Embryonic facial prominence (tissue), 1 donor: ENCODE data around the gene TLE4.
"Not testable (repeated sequence)": the region's sequence is repeated elsewhere in the genome, so short reads cannot be mapped to it uniquely, and the experiment has no call there.

Experiments used
- DNase-seq: peaks from one replicate; pipeline ENCODE4 v3.0.0-alpha.2; 2016; ENCODE audit errors: extremely low spot score

The TLE4 gene

GRCh38 chr9:79571309-79572031, at the start of gene TLE4:
Gene TLE4, plus strand, starts transcription at chr9:79571965. Its CDS starts 826 bp downstream, at chr9:79572791.
- DNase-seq: peak; percentile 100

GRCh38 chr9:79522793-79523192, 49.0 kb upstream of the TLE4 start:
- no peak for DNase-seq

- DNase-seq: no peak
Observed at GRCh38 chr9:79524266-79524665, 47.5 kb upstream of the TLE4 start.

- DNase-seq: no peak
Observed at GRCh38 chr9:79526149-79526672, 45.6 kb upstream of the TLE4 start.

- DNase-seq: no peak
Observed at GRCh38 chr9:79535534-79535933, 36.2 kb upstream of the TLE4 start.

- no peak for DNase-seq
Observed at GRCh38 chr9:79537838-79538237, 33.9 kb upstream of the TLE4 start.

- DNase-seq: no peak
Observed at GRCh38 chr9:79542735-79543620, 28.8 kb upstream of the TLE4 start.

- not testable (repeated sequence) for DNase-seq
Observed at GRCh38 chr9:79544375-79544774, 27.4 kb upstream of the TLE4 start.

GRCh38 chr9:79551586-79551985, 20.2 kb upstream of the TLE4 start:
- no peak for DNase-seq

- DNase-seq: no peak
Observed at GRCh38 chr9:79551994-79552393, 19.8 kb upstream of the TLE4 start.

GRCh38 chr9:79555474-79556089, 16.2 kb upstream of the TLE4 start:
- no peak for DNase-seq

- DNase-seq: no peak
Observed at GRCh38 chr9:79559495-79560181, 12.1 kb upstream of the TLE4 start.

- no peak for DNase-seq
Observed at GRCh38 chr9:79562749-79563386, 8.9 kb upstream of the TLE4 start.

GRCh38 chr9:79564105-79564504, 7.7 kb upstream of the TLE4 start:
- no peak for DNase-seq

- DNase-seq: no peak
Observed at GRCh38 chr9:79565245-79565644, 6.5 kb upstream of the TLE4 start.

- DNase-seq: no peak
Observed at GRCh38 chr9:79567671-79568098, 4.1 kb upstream of the TLE4 start.

- DNase-seq: no peak
Observed at GRCh38 chr9:79568337-79569101, 3.2 kb upstream of the TLE4 start.

GRCh38 chr9:79569814-79570447, 1.8 kb upstream of the TLE4 start:
- DNase-seq: no peak

- no peak for DNase-seq
Observed at GRCh38 chr9:79570448-79571308, 1.1 kb upstream of the TLE4 start.
